ENCODE measurements around the gene ESR1.
A peak's percentile ranks its signal among the peaks of the same experiment; 100 is the strongest.

The ESR1 gene

GRCh38 chr6:152087701-152088100 lies 280.2 kb downstream of the ESR1 start:
- no peak for TF ChIP-seq PPARA (CRISPR knock-in tag; IDR thresholded peaks at IDR 0.05; ENCODE audit: borderline replicate concordance)
- no peak for TF ChIP-seq ZC3H10 (CRISPR knock-in tag; IDR thresholded peaks at IDR 0.05)
- TF ChIP-seq CSRNP3 (CRISPR knock-in tag; IDR thresholded peaks at IDR 0.05) = no peak
- no peak for TF ChIP-seq RARB (CRISPR knock-in tag; IDR thresholded peaks at IDR 0.05)
- no peak for ATAC-seq

DNA sequence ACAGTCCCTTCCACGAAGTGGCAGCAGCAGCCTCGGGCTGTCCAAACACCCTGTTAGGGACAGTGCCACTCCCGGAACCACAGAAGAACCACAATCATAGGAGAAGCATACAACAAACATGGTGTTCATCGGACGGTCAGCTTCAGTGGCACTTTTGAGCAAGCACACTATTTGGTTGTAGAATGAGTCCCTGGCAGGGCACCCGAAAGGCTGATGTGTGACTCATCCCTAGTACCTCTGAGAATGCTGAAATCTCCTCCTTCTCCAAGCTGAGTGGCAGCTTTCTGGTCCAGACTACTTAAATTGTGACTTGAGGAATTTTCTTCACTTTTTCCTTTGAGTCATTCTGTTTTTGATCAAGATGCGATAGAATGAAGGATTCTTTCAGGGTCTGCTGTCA lies 282.5 kb downstream of the ESR1 start:
- ATAC-seq = peak; percentile 74

GRCh38 chr6:152091201-152091600 lies 283.7 kb downstream of the ESR1 start:
- TF ChIP-seq TCF4 (CRISPR knock-in tag; IDR thresholded peaks at IDR 0.05; ENCODE audit: borderline replicate concordance) = no peak
- TF ChIP-seq GLIS3 (CRISPR knock-in tag; IDR thresholded peaks at IDR 0.05) = no peak
- TF ChIP-seq ZNF565 (CRISPR knock-in tag; conservative IDR thresholded peaks at IDR 0.05; ENCODE audit: low read depth) = no peak
- TF ChIP-seq ZNF8 (CRISPR knock-in tag; IDR thresholded peaks at IDR 0.05) = no peak
- no peak for TF ChIP-seq BACH2 (CRISPR knock-in tag; IDR thresholded peaks at IDR 0.05; ENCODE audit: borderline replicate concordance)
- no peak for TF ChIP-seq TOX (CRISPR knock-in tag; IDR thresholded peaks at IDR 0.05; ENCODE audit: borderline replicate concordance)
- no peak for TF ChIP-seq SNAI2 (CRISPR knock-in tag; IDR thresholded peaks at IDR 0.05)
- no peak for TF ChIP-seq POU6F1 (CRISPR knock-in tag; IDR thresholded peaks at IDR 0.05; ENCODE audit: borderline replicate concordance, low read depth)
- TF ChIP-seq ZC3H10 (CRISPR knock-in tag; IDR thresholded peaks at IDR 0.05) = no peak
- TF ChIP-seq PPARA (CRISPR knock-in tag; IDR thresholded peaks at IDR 0.05; ENCODE audit: borderline replicate concordance) = no peak
- TF ChIP-seq CSDC2 (CRISPR knock-in tag; IDR thresholded peaks at IDR 0.05) = no peak
- ATAC-seq = no peak

More for the DNA sequence above, 282.5 kb downstream of the ESR1 start:
- TF ChIP-seq SNAI2 (CRISPR knock-in tag; IDR thresholded peaks at IDR 0.05) = no peak
- no peak for TF ChIP-seq CSDC2 (CRISPR knock-in tag; IDR thresholded peaks at IDR 0.05)
- TF ChIP-seq OSR1 (CRISPR knock-in tag; IDR thresholded peaks at IDR 0.05) = no peak
- TF ChIP-seq RARB (CRISPR knock-in tag; IDR thresholded peaks at IDR 0.05) = no peak
- TF ChIP-seq ZFP3 (CRISPR knock-in tag; IDR thresholded peaks at IDR 0.05) = no peak
- no peak for TF ChIP-seq ZNF70 (CRISPR knock-in tag; IDR thresholded peaks at IDR 0.05)
- no peak for TF ChIP-seq ARNTL (CRISPR knock-in tag; IDR thresholded peaks at IDR 0.05; ENCODE audit: borderline replicate concordance, low read depth)
- no peak for TF ChIP-seq GLIS3 (CRISPR knock-in tag; IDR thresholded peaks at IDR 0.05)
- no peak for TF ChIP-seq CREB5 (CRISPR knock-in tag; IDR thresholded peaks at IDR 0.05; ENCODE audit: low read depth)
- TF ChIP-seq TSHZ2 (CRISPR knock-in tag; IDR thresholded peaks at IDR 0.05) = no peak
- TF ChIP-seq ISL1 (CRISPR knock-in tag; IDR thresholded peaks at IDR 0.05) = no peak
- no peak for TF ChIP-seq POU6F1 (CRISPR knock-in tag; IDR thresholded peaks at IDR 0.05; ENCODE audit: borderline replicate concordance, low read depth)
- no peak for TF ChIP-seq BACH2 (CRISPR knock-in tag; IDR thresholded peaks at IDR 0.05; ENCODE audit: borderline replicate concordance)
- no peak for TF ChIP-seq TCF4 (CRISPR knock-in tag; IDR thresholded peaks at IDR 0.05; ENCODE audit: borderline replicate concordance)
